ENCODE data around the gene SND1.

DNA sequence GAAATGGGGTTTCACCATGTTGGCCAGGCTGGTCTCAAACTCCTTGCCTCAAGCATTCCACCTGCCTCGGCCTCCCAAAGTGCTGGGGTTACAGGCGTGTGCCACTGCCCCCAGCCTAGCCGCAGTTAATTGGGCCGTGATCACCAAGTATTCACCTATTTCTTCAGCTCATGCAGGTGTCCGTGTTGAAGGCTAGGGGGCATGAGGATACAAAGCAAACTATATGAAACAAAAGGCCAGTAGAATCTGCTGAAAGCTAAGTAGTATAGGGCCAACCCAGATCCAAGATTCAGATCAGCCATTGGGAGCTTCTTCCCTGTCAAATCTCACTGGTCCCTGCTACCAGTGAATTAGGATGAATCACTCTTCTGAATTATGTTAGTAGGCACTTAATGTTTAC is 305.9 kb downstream of the SND1 start:
- TF ChIP-seq, protein P1, sequence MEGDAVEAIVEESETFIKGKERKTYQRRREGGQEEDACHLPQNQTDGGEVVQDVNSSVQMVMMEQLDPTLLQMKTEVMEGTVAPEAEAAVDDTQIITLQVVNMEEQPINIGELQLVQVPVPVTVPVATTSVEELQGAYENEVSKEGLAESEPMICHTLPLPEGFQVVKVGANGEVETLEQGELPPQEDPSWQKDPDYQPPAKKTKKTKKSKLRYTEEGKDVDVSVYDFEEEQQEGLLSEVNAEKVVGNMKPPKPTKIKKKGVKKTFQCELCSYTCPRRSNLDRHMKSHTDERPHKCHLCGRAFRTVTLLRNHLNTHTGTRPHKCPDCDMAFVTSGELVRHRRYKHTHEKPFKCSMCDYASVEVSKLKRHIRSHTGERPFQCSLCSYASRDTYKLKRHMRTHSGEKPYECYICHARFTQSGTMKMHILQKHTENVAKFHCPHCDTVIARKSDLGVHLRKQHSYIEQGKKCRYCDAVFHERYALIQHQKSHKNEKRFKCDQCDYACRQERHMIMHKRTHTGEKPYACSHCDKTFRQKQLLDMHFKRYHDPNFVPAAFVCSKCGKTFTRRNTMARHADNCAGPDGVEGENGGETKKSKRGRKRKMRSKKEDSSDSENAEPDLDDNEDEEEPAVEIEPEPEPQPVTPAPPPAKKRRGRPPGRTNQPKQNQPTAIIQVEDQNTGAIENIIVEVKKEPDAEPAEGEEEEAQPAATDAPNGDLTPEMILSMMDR (IDR thresholded peaks at IDR 0.05; ENCODE audit: low read length) = no peak; the same call in 1 of the 2 replicates
- no peak for TF ChIP-seq EZH2 (IDR thresholded peaks at IDR 0.05; ENCODE audit: borderline replicate concordance, low read length)

All from OCI-LY1 (cell line).